NT2/D1 (cell line): Measurements from ENCODE around the gene DDX24.

ENCODE experiments used
- SUZ12 ChIP-seq: IDR thresholded peaks from 2 replicates; pipeline ENCODE4 v1.6.1; 2011; ENCODE audit not compliant: insufficient read length, insufficient read depth; ENCODE audit errors: extremely low read depth
- YY1 ChIP-seq: IDR thresholded peaks from 2 replicates; pipeline ENCODE4 v1.6.1; 2011; ENCODE audit not compliant: insufficient read length, insufficient read depth
- ZNF274 ChIP-seq: IDR thresholded peaks from 2 replicates; pipeline ENCODE4 v1.6.1; 2011; ENCODE audit warnings: mild to moderate bottlenecking, low read depth, low read length

DNA sequence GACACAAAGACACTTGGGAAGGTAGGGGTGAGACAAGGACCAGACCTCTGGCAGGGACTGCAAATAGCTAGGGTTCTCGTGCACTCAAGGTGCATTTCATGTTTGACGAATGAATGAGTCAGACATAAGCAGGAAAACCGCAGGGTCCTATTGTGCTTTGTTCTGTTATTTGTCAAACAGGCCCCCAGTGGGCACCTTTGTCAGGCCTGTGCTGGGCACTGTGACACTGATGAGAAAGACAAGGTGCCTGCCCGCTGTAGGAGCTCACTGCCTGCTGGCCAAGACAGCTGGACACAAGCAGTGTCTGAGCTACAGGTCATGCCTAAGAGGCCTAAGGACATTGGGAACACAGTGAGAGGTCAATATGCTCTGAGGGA lies 52.6 kb downstream of the DDX24 start:
- TF ChIP-seq YY1, result no peak
- no peak for TF ChIP-seq SUZ12
- TF ChIP-seq ZNF274, result no peak
